Cardiac fibroblast (primary cell): ENCODE measurements around the gene FTCD.

Source experiments
- DNase-seq, 2 donors: peaks; one replicate each; pipeline versions ENCODE4 v3.0.0 to v3.0.0-alpha.2; 2010; ENCODE audit warnings: low read depth in 2 of 2
- H3K4me3 ChIP-seq, 2 donors: replicated peaks in 1 of 2; 1 replicate in 1 of 2; 2 replicates in 1 of 2; pipeline ENCODE4 v1.5.1; 2011; ENCODE audit warnings: low read depth in 2 of 2, low read length in 2 of 2, mild to moderate bottlenecking in 2 of 2, moderate library complexity in 1 of 2
- CTCF ChIP-seq: IDR thresholded peaks from one replicate; pipeline ENCODE4 v1.5.1; 2011; ENCODE audit warnings: low read depth, mild to moderate bottlenecking, low read length, inconsistent platforms

FTCD gene

GRCh38 chr21:46196733-46197132, 41.4 kb upstream of the FTCD start:
- H3K4me3 ChIP-seq, result no peak overlapping the region
- no peak for DNase-seq
- TF ChIP-seq CTCF, result no peak

- TF ChIP-seq CTCF, result no peak
- DNase-seq, result no peak
- H3K4me3 ChIP-seq, result no peak overlapping the region
Measured at GRCh38 chr21:46195595-46196195, 40.3 kb upstream of the FTCD start.

- no peak for DNase-seq
- TF ChIP-seq CTCF, result no peak
- H3K4me3 ChIP-seq, result no peak overlapping the region
Measured at GRCh38 chr21:46194374-46195334, 39.3 kb upstream of the FTCD start.

GRCh38 chr21:46193829-46194373, 38.5 kb upstream of the FTCD start:
- TF ChIP-seq CTCF, result no peak
- no peak for DNase-seq
- no peak overlapping the region for H3K4me3 ChIP-seq

- no peak for DNase-seq
- H3K4me3 ChIP-seq, result no peak overlapping the region
- no peak for TF ChIP-seq CTCF
Measured at GRCh38 chr21:46191686-46192575, 36.6 kb upstream of the FTCD start.

- TF ChIP-seq CTCF, result no peak
Measured at GRCh38 chr21:46191257-46191685, 35.9 kb upstream of the FTCD start.

More at GRCh38 chr21:46191257-46191685, 35.9 kb upstream of the FTCD start:
- no peak overlapping the region for H3K4me3 ChIP-seq
- DNase-seq, result peak; percentile 84 to 85
